Mammary epithelial cell (primary cell): ENCODE measurements around the gene TNFRSF11A.

Experiments used
- CTCF ChIP-seq, 2 donors: IDR thresholded peaks in 1 of 2; conservative IDR thresholded peaks in 1 of 2; 2 replicates each; pipeline ENCODE4 v1.5.1; 2011 to 2012; ENCODE audit warnings: inconsistent platforms in 2 of 2, low read length in 2 of 2, mild to moderate bottlenecking in 2 of 2, control low read depth in 1 of 2, low read depth in 1 of 2; ENCODE audit not compliant: insufficient read depth in 1 of 2; ENCODE audit errors: extremely low read depth in 1 of 2
- EZH2 ChIP-seq: IDR thresholded peaks from 2 replicates; pipeline ENCODE4 v1.6.1; 2012; ENCODE audit warnings: low read length, inconsistent platforms, borderline replicate concordance

DNA sequence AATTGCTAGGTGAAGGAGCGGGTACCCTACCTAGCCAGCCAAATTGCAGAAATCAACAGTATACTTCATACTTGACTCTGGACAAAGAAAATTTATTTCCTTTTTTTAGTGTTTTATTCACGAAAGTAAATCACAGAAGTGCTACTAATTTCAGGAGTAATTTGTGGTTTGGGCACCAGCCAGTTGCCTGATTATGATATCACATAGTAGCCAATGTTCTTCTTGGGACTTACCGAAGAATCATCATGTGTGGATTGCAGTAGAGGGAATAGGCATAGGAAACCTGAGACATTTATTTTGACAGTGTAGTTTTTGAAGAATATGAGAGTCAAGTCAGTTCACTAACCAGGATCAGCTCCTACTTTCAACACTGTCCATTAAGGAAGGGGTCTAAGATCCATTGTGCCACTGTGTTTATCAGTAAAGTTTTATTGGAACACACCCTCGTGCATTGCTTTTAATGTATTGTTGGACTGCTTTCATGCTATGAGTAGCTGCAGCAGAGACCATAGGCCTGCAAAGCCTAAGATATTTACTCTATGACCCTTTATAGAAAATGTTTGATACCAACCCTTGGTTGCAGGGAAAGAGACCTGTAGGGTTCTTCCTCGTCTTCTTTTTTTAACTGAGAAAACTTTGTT is 32.1 kb downstream of the TNFRSF11A start:
- TF ChIP-seq EZH2 (no peak), CTCF (conservative IDR thresholded peaks at IDR 0.05 in 1 of 2, IDR thresholded peaks at IDR 0.05 in 1 of 2; ENCODE audit: extremely low read depth in 1 of 2, insufficient read depth in 1 of 2, low read depth in 1 of 2, low read length in 2 of 2) (no peak)
